Body of pancreas (tissue), 4 donors: Measurements from ENCODE around the gene SLC2A10.

Experiments
- CTCF ChIP-seq, 7 experiments: fragments of 450-650 bp in 4 of 7; fragments of 200-600 bp in 3 of 7; sonication (generic) in 3 of 7; IDR thresholded peaks; one replicate each; pipeline ENCODE4 v1.5.1; 2016 to 2019; ENCODE audit warnings: antibody characterized with exemption in 7 of 7
- POLR2A ChIP-seq, 3 donors: fragments of 450-650 bp; IDR thresholded peaks; one replicate each; pipeline ENCODE4 v1.6.1; 2016; ENCODE audit warnings: antibody characterized with exemption in 3 of 3, mild to moderate bottlenecking in 2 of 3

DNA sequence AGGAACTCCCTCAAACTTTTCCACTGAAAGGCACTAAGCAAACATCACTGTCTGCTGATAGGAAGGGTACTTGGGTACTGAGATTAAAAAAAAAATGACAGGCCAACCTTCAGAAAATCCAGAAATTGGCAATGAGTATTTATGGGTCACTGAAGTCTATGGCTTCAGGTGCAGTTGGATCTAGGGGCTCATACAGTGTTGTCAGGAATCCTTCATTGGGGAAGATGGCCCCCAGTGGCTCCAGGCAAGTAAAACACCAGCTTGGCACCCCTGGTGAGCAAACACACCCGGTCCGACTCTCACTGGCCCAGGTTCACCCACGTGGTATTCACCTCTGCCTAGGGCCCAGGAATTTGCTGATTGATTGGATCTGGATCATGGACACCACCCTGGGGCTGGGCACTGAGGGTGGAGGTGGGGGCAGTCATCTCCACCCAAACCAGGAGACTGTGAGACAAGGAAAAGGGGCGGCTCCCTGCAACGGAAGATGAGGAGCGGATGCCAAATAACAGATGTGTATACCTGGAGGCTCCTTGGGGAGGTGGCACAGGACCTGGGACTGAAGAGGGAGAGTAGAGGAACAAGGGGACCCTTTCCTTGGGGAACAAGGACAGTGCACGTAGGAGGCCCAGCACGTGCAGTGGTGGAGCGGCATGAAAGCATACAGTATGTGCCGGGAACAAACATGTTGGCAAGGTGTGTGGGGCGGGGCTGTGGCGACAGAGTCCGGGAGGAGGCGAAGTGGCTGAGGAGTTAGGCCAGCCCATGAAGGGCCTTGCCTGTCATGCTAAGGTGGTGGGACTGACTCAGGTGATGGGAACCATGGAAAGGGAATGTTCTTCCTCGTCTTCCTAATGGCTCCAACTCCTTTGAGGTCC, 4.7 kb downstream of the SLC2A10 start:
- TF ChIP-seq CTCF (IDR thresholded peaks at IDR 0.05) (no peak), POLR2A (IDR thresholded peaks at IDR 0.05) (no peak)
